HCT116 (cell line): ENCODE measurements around the gene MICALL1. TPM values are rescaled to one million over a fixed set of nuclear protein-coding genes. Genes with fewer than 3 reads are reported as not detected.

Source experiments
- ATAC-seq: fragments of 200-7000 bp; cut with Tn5 transposase; 2 replicates; pipeline ENCODE4 v1.9.1; 2020; ENCODE audit warnings: mild to moderate bottlenecking, moderate library complexity
- BruUV-seq: library from RNA; stranded (reverse); fragments of 400-500 nt; replicated peaks from 2 replicates; lab custom pipeline; 2021; lab: Mats Ljungman, UMichigan
- CTCF ChIA-PET: fragments of 300-600 bp; sonication (Branson Sonifier 250); formaldehyde crosslinking; loops from one replicate; lab custom pipeline; 2021; ENCODE audit warnings: antibody characterized with exemption; lab: Charles Lee
- POLR2A ChIA-PET: fragments of 300-600, 350-600 bp; sonication (Branson Sonifier 250); formaldehyde crosslinking; loops from one replicate; lab custom pipeline; 2021; ENCODE audit warnings: antibody characterized with exemption; lab: Charles Lee
- RAD21 ChIA-PET, 2 experiments: fragments of 300-600 bp; sonication (Branson Sonifier 250); formaldehyde crosslinking; loops; one replicate each; lab custom pipeline; 2023; ENCODE audit warnings: low total read pairs in 2 of 2; ENCODE audit not compliant: uncharacterized antibody in 2 of 2, unreplicated experiment in 2 of 2, low non-redundant PET in 1 of 2; lab: Charles Lee
- DNase-seq: peaks from one replicate; pipeline ENCODE4 v3.0.0-alpha.2; 2010; ENCODE audit warnings: low read depth, low spot score
- H2AFZ ChIP-seq: fragments of 200-600 bp; shearing (Covaris generic), sonication (generic); 2 replicates; pipeline ENCODE4 v1.6.1; 2017; ENCODE audit warnings: low read depth, mixed run types, mixed read lengths, antibody characterized with exemption, low read length; ENCODE audit not compliant: poor library complexity, severe bottlenecking
- H3K27ac ChIP-seq: 2 replicates; pipeline ENCODE4 v1.5.1; 2012; ENCODE audit warnings: low read depth, low read length
- H3K27me3 ChIP-seq: fragments of 200-600 bp; sonication (generic); 2 replicates; pipeline ENCODE4 v1.6.1; 2016; ENCODE audit warnings: mixed run types, low read length, mixed read lengths; ENCODE audit not compliant: insufficient read depth
- H3K36me3 ChIP-seq, 2 experiments: fragments of 200-500 bp in 1 of 2; fragments of 200-600 bp in 1 of 2; sonication (Bioruptor generic) in 1 of 2; sonication (generic) in 1 of 2; 2 replicates each; pipeline versions ENCODE4 v1.5.1 to v1.6.1; 2014 to 2016; ENCODE audit warnings: low read length in 2 of 2, inconsistent platforms in 1 of 2, mixed read lengths in 1 of 2, mixed run types in 1 of 2; ENCODE audit not compliant: insufficient read depth in 2 of 2, control insufficient read depth in 1 of 2
- H3K4me1 ChIP-seq, 2 experiments: fragments of 200-600 bp in 1 of 2; sonication (generic) in 1 of 2; 2 replicates each; pipeline versions ENCODE4 v1.5.1 to v1.6.1; 2012 to 2017; ENCODE audit warnings: low read length in 2 of 2, inconsistent platforms in 1 of 2, mild to moderate bottlenecking in 1 of 2, mixed read lengths in 1 of 2, mixed run types in 1 of 2, moderate library complexity in 1 of 2; ENCODE audit not compliant: insufficient read depth in 2 of 2, control insufficient read depth in 1 of 2
- H3K4me2 ChIP-seq: fragments of 200-600 bp; sonication (generic); 2 replicates; pipeline ENCODE4 v1.6.1; 2017; ENCODE audit warnings: mixed run types, low read length, mixed read lengths
- H3K4me3 ChIP-seq, 2 experiments: fragments of 200-600 bp in 1 of 2; sonication (generic) in 1 of 2; replicated peaks in 1 of 2; 2 replicates each; pipeline ENCODE4 v1.5.1; 2011 to 2016; ENCODE audit warnings: low read length in 2 of 2, control low read depth in 1 of 2, low read depth in 1 of 2, mild to moderate bottlenecking in 1 of 2, mixed read lengths in 1 of 2, mixed run types in 1 of 2
- H3K79me2 ChIP-seq: fragments of 200-600 bp; sonication (generic); 2 replicates; pipeline ENCODE4 v1.6.1; 2017; ENCODE audit warnings: mild to moderate bottlenecking, mixed run types, low read length, moderate library complexity, mixed read lengths; ENCODE audit not compliant: insufficient read depth
- H3K9ac ChIP-seq: fragments of 200-600 bp; sonication (generic); 2 replicates; pipeline ENCODE4 v1.6.1; 2016; ENCODE audit warnings: low read length, mixed read lengths
- H3K9me2 ChIP-seq: fragments of 200-600 bp; sonication (generic), shearing (Covaris generic); 2 replicates; pipeline ENCODE4 v1.6.1; 2017; ENCODE audit warnings: mixed run types, mild to moderate bottlenecking, moderate library complexity; ENCODE audit not compliant: insufficient read depth
- H3K9me3 ChIP-seq, 2 experiments: fragments of 200-500 bp in 1 of 2; fragments of 200-600 bp in 1 of 2; sonication (Bioruptor generic) in 1 of 2; sonication (generic) in 1 of 2; 2 replicates each; pipeline ENCODE4 v1.6.1; 2014 to 2017; ENCODE audit warnings: low read length in 2 of 2, mixed read lengths in 2 of 2, inconsistent platforms in 1 of 2, low read depth in 1 of 2, mild to moderate bottlenecking in 1 of 2, mixed run types in 1 of 2, moderate library complexity in 1 of 2; ENCODE audit not compliant: control insufficient read depth in 1 of 2, insufficient read depth in 1 of 2
- H4K20me1 ChIP-seq: fragments of 200-600 bp; sonication (generic), shearing (Covaris generic); 2 replicates; pipeline ENCODE4 v1.6.1; 2017; ENCODE audit warnings: mixed run types, mild to moderate bottlenecking, moderate library complexity; ENCODE audit not compliant: insufficient read depth
- CEBPB ChIP-seq: IDR thresholded peaks from 2 replicates; pipeline ENCODE4 v1.6.1; 2012; ENCODE audit warnings: low read depth
- EGR1 ChIP-seq: IDR thresholded peaks from 2 replicates; pipeline ENCODE4 v1.6.1; 2012; ENCODE audit warnings: low read depth
- EZH2 ChIP-seq: fragments of 200-600 bp; sonication (generic); IDR thresholded peaks from 2 replicates; pipeline ENCODE4 v1.6.1; 2017; ENCODE audit warnings: antibody characterized with exemption, mixed run types
- JUND ChIP-seq: IDR thresholded peaks from 2 replicates; pipeline ENCODE4 v1.6.1; 2012
- POLR2AphosphoS5 ChIP-seq: IDR thresholded peaks from 2 replicates; pipeline ENCODE4 v1.6.1; 2011; ENCODE audit warnings: mild to moderate bottlenecking, low read depth, low read length, moderate library complexity
- ZFX ChIP-seq: fragments of 450-650 bp; IDR thresholded peaks from 2 replicates; pipeline ENCODE4 v1.6.1; 2017
- ZNF274 ChIP-seq: fragments of 200-500 bp; sonication (Bioruptor generic); IDR thresholded peaks from 2 replicates; pipeline ENCODE4 v1.6.1; 2014; ENCODE audit warnings: mild to moderate bottlenecking, low read depth, low read length, inconsistent platforms
- intact Hi-C: fragments of 100-400 bp; cut with micrococcal nuclease; formaldehyde crosslinking; loops from 2 replicates; pipeline ENCODE4 v1.10.0; 2022
- total RNA-seq: library from RNA; stranded (reverse); gene quantifications from one replicate; pipeline ENCODE4 v1.2.1, GENCODE V29; 2021; ENCODE audit not compliant: unreplicated experiment
- TF ChIP-seq, protein P1 (sequence below): IDR thresholded peaks from 2 replicates; pipeline ENCODE4 v1.6.1; 2012
- TF ChIP-seq, protein P2 (sequence below): IDR thresholded peaks from 2 replicates; pipeline ENCODE4 v1.6.1; 2012; ENCODE audit warnings: low read depth
- TF ChIP-seq, protein P3 (sequence below), 3 experiments: fragments of 200-600 bp in 1 of 3; sonication (generic) in 1 of 3; IDR thresholded peaks in 2 of 3; conservative IDR thresholded peaks in 1 of 3; 2 replicates each; pipeline ENCODE4 v1.5.1; 2012 to 2017; ENCODE audit warnings: low read depth in 2 of 3, low read length in 2 of 3, antibody characterized with exemption in 1 of 3, borderline replicate concordance in 1 of 3, control low read depth in 1 of 3, mild to moderate bottlenecking in 1 of 3, mixed read lengths in 1 of 3, mixed run types in 1 of 3, moderate library complexity in 1 of 3; ENCODE audit not compliant: insufficient read depth in 1 of 3

Gene MICALL1
- total RNA-seq, 1 experiment from 2014 or later = 35.2 TPM

- Histone ChIP-seq H3K4me3 (no peak overlapping the region), H3K9me3 (no peaks in the 10 kb centered on the region), H3K79me2 (no peaks in the 10 kb centered on the region), H3K27me3 (no peaks in the 10 kb centered on the region), H3K27ac (peak overlapping the region; percentile 78), H3K4me2 (peak overlapping the region; percentile 71), H4K20me1 (no peaks in the 10 kb centered on the region), H3K9me2 (no peaks in the 10 kb centered on the region), H3K36me3 (peaks cover 8 to 17% of the 10 kb centered on the region in 2 experiments; a peak in 3 of 4 replicates), H3K9ac (peak overlapping the region; percentile 19; the same call in 1 of the 2 replicates), H3K4me1 (peaks cover 13 to 18% of the 10 kb centered on the region in 2 experiments), H2AFZ (no peak overlapping the region)
- ChIA-PET CTCF (interaction anchor here (2.2 kb wide), 1 partner anchor 70 kb away, joined by 6 read pairs; no protein-coding TSS in a partner anchor), POLR2A (no interaction called here), RAD21 (no interaction called here)
- BruUV-seq = no TSS peak
- TF ChIP-seq, protein P1, sequence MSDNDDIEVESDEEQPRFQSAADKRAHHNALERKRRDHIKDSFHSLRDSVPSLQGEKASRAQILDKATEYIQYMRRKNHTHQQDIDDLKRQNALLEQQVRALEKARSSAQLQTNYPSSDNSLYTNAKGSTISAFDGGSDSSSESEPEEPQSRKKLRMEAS = no peak
- TF ChIP-seq JUND (no peak), CEBPB (no peak), EZH2 (no peak), EGR1 (no peak), POLR2AphosphoS5 (no peak)
- intact Hi-C loops = loop anchor here (10.0 kb wide), 1 partner anchor 48 kb away; no protein-coding TSS in a partner anchor
- ATAC-seq (0 out of 2 replicates have a peak, but pooled peaks have one; percentile 6), DNase-seq (no peak)
Measured at GRCh38 chr22:37932821-37933578, 26.9 kb downstream of the MICALL1 start.

- H3K9ac ChIP-seq = peak overlapping the region; percentile 59
- intact Hi-C loops = loop anchor here (1.0 to 10.0 kb wide), 3 partner anchors 29 to 49 kb away; no protein-coding TSS in a partner anchor
- H2AFZ ChIP-seq = no peak overlapping the region
- TF ChIP-seq POLR2AphosphoS5 (peak; percentile 45; the same call in 1 of the 2 replicates), JUND (peak; percentile 76), ZFX (no peak), ZNF274 (no peak)
- TF ChIP-seq, protein P2, sequence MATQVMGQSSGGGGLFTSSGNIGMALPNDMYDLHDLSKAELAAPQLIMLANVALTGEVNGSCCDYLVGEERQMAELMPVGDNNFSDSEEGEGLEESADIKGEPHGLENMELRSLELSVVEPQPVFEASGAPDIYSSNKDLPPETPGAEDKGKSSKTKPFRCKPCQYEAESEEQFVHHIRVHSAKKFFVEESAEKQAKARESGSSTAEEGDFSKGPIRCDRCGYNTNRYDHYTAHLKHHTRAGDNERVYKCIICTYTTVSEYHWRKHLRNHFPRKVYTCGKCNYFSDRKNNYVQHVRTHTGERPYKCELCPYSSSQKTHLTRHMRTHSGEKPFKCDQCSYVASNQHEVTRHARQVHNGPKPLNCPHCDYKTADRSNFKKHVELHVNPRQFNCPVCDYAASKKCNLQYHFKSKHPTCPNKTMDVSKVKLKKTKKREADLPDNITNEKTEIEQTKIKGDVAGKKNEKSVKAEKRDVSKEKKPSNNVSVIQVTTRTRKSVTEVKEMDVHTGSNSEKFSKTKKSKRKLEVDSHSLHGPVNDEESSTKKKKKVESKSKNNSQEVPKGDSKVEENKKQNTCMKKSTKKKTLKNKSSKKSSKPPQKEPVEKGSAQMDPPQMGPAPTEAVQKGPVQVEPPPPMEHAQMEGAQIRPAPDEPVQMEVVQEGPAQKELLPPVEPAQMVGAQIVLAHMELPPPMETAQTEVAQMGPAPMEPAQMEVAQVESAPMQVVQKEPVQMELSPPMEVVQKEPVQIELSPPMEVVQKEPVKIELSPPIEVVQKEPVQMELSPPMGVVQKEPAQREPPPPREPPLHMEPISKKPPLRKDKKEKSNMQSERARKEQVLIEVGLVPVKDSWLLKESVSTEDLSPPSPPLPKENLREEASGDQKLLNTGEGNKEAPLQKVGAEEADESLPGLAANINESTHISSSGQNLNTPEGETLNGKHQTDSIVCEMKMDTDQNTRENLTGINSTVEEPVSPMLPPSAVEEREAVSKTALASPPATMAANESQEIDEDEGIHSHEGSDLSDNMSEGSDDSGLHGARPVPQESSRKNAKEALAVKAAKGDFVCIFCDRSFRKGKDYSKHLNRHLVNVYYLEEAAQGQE = no peak
- TF ChIP-seq, protein P3, sequence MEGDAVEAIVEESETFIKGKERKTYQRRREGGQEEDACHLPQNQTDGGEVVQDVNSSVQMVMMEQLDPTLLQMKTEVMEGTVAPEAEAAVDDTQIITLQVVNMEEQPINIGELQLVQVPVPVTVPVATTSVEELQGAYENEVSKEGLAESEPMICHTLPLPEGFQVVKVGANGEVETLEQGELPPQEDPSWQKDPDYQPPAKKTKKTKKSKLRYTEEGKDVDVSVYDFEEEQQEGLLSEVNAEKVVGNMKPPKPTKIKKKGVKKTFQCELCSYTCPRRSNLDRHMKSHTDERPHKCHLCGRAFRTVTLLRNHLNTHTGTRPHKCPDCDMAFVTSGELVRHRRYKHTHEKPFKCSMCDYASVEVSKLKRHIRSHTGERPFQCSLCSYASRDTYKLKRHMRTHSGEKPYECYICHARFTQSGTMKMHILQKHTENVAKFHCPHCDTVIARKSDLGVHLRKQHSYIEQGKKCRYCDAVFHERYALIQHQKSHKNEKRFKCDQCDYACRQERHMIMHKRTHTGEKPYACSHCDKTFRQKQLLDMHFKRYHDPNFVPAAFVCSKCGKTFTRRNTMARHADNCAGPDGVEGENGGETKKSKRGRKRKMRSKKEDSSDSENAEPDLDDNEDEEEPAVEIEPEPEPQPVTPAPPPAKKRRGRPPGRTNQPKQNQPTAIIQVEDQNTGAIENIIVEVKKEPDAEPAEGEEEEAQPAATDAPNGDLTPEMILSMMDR (IDR thresholded peaks at IDR 0.05 in 2 of 3, conservative IDR thresholded peaks at IDR 0.05 in 1 of 3; ENCODE audit: borderline replicate concordance in 1 of 3, insufficient read depth in 1 of 3, low read depth in 2 of 3, low read length in 2 of 3) = peak; percentile 95 to 99 (median 97)
Measured at GRCh38 chr22:37933711-37934376, 27.7 kb downstream of the MICALL1 start.

More at GRCh38 chr22:37933711-37934376, 27.7 kb downstream of the MICALL1 start:
- ATAC-seq (peak; percentile 96), DNase-seq (peak; percentile 83)
- peak overlapping the region in 1 of 2 experiments; percentile 9; a peak in 1 of 4 replicates for H3K4me3 ChIP-seq
- no peaks in the 10 kb centered on the region for H3K9me3 ChIP-seq
- H3K79me2 ChIP-seq = no peaks in the 10 kb centered on the region
- H3K36me3 ChIP-seq = peaks cover 6 to 18% of the 10 kb centered on the region in 2 experiments; a peak in 3 of 4 replicates
- RAD21 ChIA-PET = interaction anchor here in 1 of 2 experiments (0.6 kb wide), 1 partner anchor 116 kb away, joined by 3 read pairs; no protein-coding TSS in a partner anchor
- H3K4me1 ChIP-seq = peaks cover 13 to 18% of the 10 kb centered on the region in 2 experiments
- peak overlapping the region; percentile 71 for H3K4me2 ChIP-seq
- BruUV-seq = no TSS peak
- CTCF ChIA-PET = interaction anchor here (0.6 to 2.2 kb wide), 10 partner anchors 9 to 70 kb away, joined by 3 to 13 read pairs (median 3); partner anchors contain the start of genes C22orf23 and POLR2F
- peak overlapping the region; percentile 78 for H3K27ac ChIP-seq
- no peaks in the 10 kb centered on the region for H4K20me1 ChIP-seq
- H3K27me3 ChIP-seq = no peaks in the 10 kb centered on the region
- H3K9me2 ChIP-seq = no peaks in the 10 kb centered on the region
- POLR2A ChIA-PET = interaction anchor here (0.8 kb wide), 1 partner anchor 36 kb away, joined by 3 read pairs; no protein-coding TSS in a partner anchor
